K562 (cell line): ENCODE measurements around the gene LAMTOR4. TPM values are rescaled to one million over a fixed set of nuclear protein-coding genes. Genes with fewer than 3 reads are reported as not detected.
A peak's percentile ranks its signal among the peaks of the same experiment; 100 is the strongest.

Experiments used
- ADNP ChIP-seq: fragments of 200-800 bp; sonication (Bioruptor generic); IDR thresholded peaks from 2 replicates; pipeline ENCODE4 v1.6.1; 2016; ENCODE audit warnings: missing genetic modification characterization, missing compliant biosample characterization
- CBX8 ChIP-seq: fragments of 200-600 bp; sonication (generic); IDR thresholded peaks from 2 replicates; pipeline ENCODE4 v1.6.1; 2012; ENCODE audit warnings: borderline replicate concordance, mixed run types, low read depth, mild to moderate bottlenecking, moderate library complexity, mixed read lengths, low read length, control low read depth, inconsistent platforms; ENCODE audit not compliant: poor library complexity, severe bottlenecking; ENCODE audit errors: extremely low read depth
- HOMEZ ChIP-seq: fragments of 250-450 bp; sonication (Bioruptor Pico); IDR thresholded peaks from 2 replicates; pipeline ENCODE4 v1.4.0; 2020; ENCODE audit warnings: mild to moderate bottlenecking, moderate library complexity
- ILK ChIP-seq: fragments of 450-650 bp; IDR thresholded peaks from 2 replicates; pipeline ENCODE4 v1.6.1; 2016; ENCODE audit warnings: missing genetic modification characterization, low read depth, mild to moderate bottlenecking, missing compliant biosample characterization, moderate library complexity, borderline replicate concordance
- KHSRP ChIP-seq: fragments of 450-650 bp; IDR thresholded peaks from 2 replicates; pipeline ENCODE4 v1.6.1; 2017
- MCM7 ChIP-seq, 2 experiments: fragments of 450-650 bp; IDR thresholded peaks; 2 replicates each; pipeline ENCODE4 v1.6.1; 2016 to 2018
- NFIC ChIP-seq: fragments of 450-650 bp; IDR thresholded peaks from 2 replicates; pipeline ENCODE4 v1.6.1; 2017; ENCODE audit warnings: mild to moderate bottlenecking, inconsistent platforms
- NR1H2 ChIP-seq: sonication (generic); formaldehyde crosslinking; IDR thresholded peaks from 2 replicates; pipeline ENCODE4 v1.4.0; 2020; ENCODE audit warnings: mild to moderate bottlenecking, missing genetic modification reagents
- PCBP2 ChIP-seq: fragments of 200-400 bp; formaldehyde crosslinking; IDR thresholded peaks from 2 replicates; pipeline ENCODE4 v1.6.1; 2018; ENCODE audit warnings: low read length, low read depth, mild to moderate bottlenecking, moderate library complexity; ENCODE audit not compliant: poor library complexity, severe bottlenecking
- RCOR1 ChIP-seq, 2 experiments: IDR thresholded peaks; 2 replicates each; pipeline ENCODE4 v1.6.1; 2012; ENCODE audit warnings: low read depth in 2 of 2, low read length in 2 of 2, borderline replicate concordance in 1 of 2, improper control_type of control experiment in 1 of 2
- RNF2 ChIP-seq: sonication (generic); IDR thresholded peaks from 2 replicates; pipeline ENCODE4 v1.6.1; 2016
- RUNX1 ChIP-seq: sonication (generic); IDR thresholded peaks from 2 replicates; pipeline ENCODE4 v1.6.1; 2016; ENCODE audit warnings: antibody characterized with exemption, low read depth
- SIN3B ChIP-seq: fragments of 450-650 bp; IDR thresholded peaks from 2 replicates; pipeline ENCODE4 v1.6.1; 2017; ENCODE audit warnings: low read depth, mild to moderate bottlenecking, moderate library complexity
- TAF9B ChIP-seq: fragments of 450-650 bp; IDR thresholded peaks from 2 replicates; pipeline ENCODE4 v1.6.1; 2018; ENCODE audit warnings: mild to moderate bottlenecking; ENCODE audit not compliant: partially characterized antibody
- ZBED1 ChIP-seq: IDR thresholded peaks from 2 replicates; pipeline ENCODE4 v1.6.1; 2014
- ZFP30 ChIP-seq: fragments of 250-450 bp; sonication (Bioruptor Pico); IDR thresholded peaks from 2 replicates; pipeline ENCODE4 v1.8.0; 2022; ENCODE audit warnings: moderate library complexity, mild to moderate bottlenecking, inconsistent platforms, borderline replicate concordance
- ZNF551 ChIP-seq: fragments of 250-450 bp; sonication (Bioruptor Pico); IDR thresholded peaks from 2 replicates; pipeline ENCODE4 v1.5.0; 2021; ENCODE audit warnings: mild to moderate bottlenecking, moderate library complexity
- ZNF75A ChIP-seq: fragments of 450-650 bp; formaldehyde crosslinking; IDR thresholded peaks from 2 replicates; pipeline ENCODE4 v1.4.0; 2020; ENCODE audit warnings: mild to moderate bottlenecking
- ZNF830 ChIP-seq: fragments of 250-450 bp; sonication (Bioruptor Pico); IDR thresholded peaks from 2 replicates; pipeline ENCODE4 v1.5.0; 2021; ENCODE audit warnings: mild to moderate bottlenecking
- polyA plus RNA-seq, 8 experiments: library from polyadenylated mRNA; depleted of rRNA in 4 of 8; stranded (reverse) in 5 of 8; unstranded in 3 of 8; fragments of >200 nt; fragmentation: Nextera tagmentation in 2 of 8; fragmentation: Illumina TruSeq in 1 of 8; extraction: Ambion mirVana in 2 of 8; extraction: Trizol in 1 of 8; gene quantifications; 2 replicates each; pipeline versions ENCODE4 v1.2.1 to v1.2.3, GENCODE V29; 2011 to 2014; ENCODE audit warnings: inconsistent platforms in 1 of 8, missing spikeins in 1 of 8
- total RNA-seq, 7 experiments: library from RNA; depleted of rRNA in 6 of 7; stranded (reverse); fragments of >200 nt in 6 of 7; fragmentation: Illumina TruSeq in 2 of 7; extraction: Trizol in 2 of 7; gene quantifications; 2 replicates each; pipeline versions ENCODE4 v1.2.1 to v1.2.3, GENCODE V29; 2011 to 2021; ENCODE audit warnings: low replicate concordance in 1 of 7
- TF ChIP-seq, protein P1 (sequence below), 2 experiments: fragments of 450-650 bp in 1 of 2; IDR thresholded peaks; 2 replicates each; pipeline ENCODE4 v1.6.1; 2011 to 2017; ENCODE audit warnings: low read depth in 2 of 2, antibody characterized with exemption in 1 of 2, borderline replicate concordance in 1 of 2, low read length in 1 of 2, mild to moderate bottlenecking in 1 of 2, mixed read lengths in 1 of 2; ENCODE audit not compliant: control insufficient read depth in 1 of 2
- TF ChIP-seq, protein P2 (sequence below): fragments of 200-800 bp; sonication (Bioruptor generic); IDR thresholded peaks from 2 replicates; pipeline ENCODE4 v1.6.1; 2017; ENCODE audit warnings: missing genetic modification characterization, missing compliant biosample characterization
- TF ChIP-seq, protein P3 (sequence below): conservative IDR thresholded peaks from 2 replicates; pipeline ENCODE4 v1.6.1; 2011; ENCODE audit warnings: low read depth, mild to moderate bottlenecking, low read length; ENCODE audit not compliant: control insufficient read depth

The LAMTOR4 gene
- total and polyA plus RNA-seq, 9 of the 15 experiments (the other 6 are each of a cell fraction or from before 2014, with no cell fraction given): 79.6 to 314 (median 195) TPM

- no peak for TF ChIP-seq NR1H2
- TF ChIP-seq ZNF75A: no peak
- TF ChIP-seq PCBP2: no peak
- no peak for TF ChIP-seq TAF9B
- TF ChIP-seq, protein P1, sequence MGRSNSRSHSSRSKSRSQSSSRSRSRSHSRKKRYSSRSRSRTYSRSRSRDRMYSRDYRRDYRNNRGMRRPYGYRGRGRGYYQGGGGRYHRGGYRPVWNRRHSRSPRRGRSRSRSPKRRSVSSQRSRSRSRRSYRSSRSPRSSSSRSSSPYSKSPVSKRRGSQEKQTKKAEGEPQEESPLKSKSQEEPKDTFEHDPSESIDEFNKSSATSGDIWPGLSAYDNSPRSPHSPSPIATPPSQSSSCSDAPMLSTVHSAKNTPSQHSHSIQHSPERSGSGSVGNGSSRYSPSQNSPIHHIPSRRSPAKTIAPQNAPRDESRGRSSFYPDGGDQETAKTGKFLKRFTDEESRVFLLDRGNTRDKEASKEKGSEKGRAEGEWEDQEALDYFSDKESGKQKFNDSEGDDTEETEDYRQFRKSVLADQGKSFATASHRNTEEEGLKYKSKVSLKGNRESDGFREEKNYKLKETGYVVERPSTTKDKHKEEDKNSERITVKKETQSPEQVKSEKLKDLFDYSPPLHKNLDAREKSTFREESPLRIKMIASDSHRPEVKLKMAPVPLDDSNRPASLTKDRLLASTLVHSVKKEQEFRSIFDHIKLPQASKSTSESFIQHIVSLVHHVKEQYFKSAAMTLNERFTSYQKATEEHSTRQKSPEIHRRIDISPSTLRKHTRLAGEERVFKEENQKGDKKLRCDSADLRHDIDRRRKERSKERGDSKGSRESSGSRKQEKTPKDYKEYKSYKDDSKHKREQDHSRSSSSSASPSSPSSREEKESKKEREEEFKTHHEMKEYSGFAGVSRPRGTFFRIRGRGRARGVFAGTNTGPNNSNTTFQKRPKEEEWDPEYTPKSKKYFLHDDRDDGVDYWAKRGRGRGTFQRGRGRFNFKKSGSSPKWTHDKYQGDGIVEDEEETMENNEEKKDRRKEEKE (IDR thresholded peaks at IDR 0.05; ENCODE audit: borderline replicate concordance in 1 of 2, control insufficient read depth in 1 of 2, low read depth in 2 of 2, low read length in 1 of 2): no peak
- peak; percentile 82 to 97 for TF ChIP-seq RCOR1 (IDR thresholded peaks at IDR 0.05; ENCODE audit: borderline replicate concordance in 1 of 2, low read depth in 2 of 2, low read length in 2 of 2)
- TF ChIP-seq KHSRP: no peak
- peak in 1 of 2 experiments; percentile 80; a peak in 1 of 4 replicates for TF ChIP-seq MCM7 (IDR thresholded peaks at IDR 0.05)
- TF ChIP-seq ADNP (tag): no peak
- no peak for TF ChIP-seq RUNX1
- TF ChIP-seq, protein P2, sequence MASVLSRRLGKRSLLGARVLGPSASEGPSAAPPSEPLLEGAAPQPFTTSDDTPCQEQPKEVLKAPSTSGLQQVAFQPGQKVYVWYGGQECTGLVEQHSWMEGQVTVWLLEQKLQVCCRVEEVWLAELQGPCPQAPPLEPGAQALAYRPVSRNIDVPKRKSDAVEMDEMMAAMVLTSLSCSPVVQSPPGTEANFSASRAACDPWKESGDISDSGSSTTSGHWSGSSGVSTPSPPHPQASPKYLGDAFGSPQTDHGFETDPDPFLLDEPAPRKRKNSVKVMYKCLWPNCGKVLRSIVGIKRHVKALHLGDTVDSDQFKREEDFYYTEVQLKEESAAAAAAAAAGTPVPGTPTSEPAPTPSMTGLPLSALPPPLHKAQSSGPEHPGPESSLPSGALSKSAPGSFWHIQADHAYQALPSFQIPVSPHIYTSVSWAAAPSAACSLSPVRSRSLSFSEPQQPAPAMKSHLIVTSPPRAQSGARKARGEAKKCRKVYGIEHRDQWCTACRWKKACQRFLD (CRISPR knock-in tag): 0 out of 2 replicates have a peak, but pooled peaks have one; percentile 40
- no peak for TF ChIP-seq ZNF551 (CRISPR knock-in tag)
- TF ChIP-seq ZBED1: no peak
- TF ChIP-seq, protein P3, sequence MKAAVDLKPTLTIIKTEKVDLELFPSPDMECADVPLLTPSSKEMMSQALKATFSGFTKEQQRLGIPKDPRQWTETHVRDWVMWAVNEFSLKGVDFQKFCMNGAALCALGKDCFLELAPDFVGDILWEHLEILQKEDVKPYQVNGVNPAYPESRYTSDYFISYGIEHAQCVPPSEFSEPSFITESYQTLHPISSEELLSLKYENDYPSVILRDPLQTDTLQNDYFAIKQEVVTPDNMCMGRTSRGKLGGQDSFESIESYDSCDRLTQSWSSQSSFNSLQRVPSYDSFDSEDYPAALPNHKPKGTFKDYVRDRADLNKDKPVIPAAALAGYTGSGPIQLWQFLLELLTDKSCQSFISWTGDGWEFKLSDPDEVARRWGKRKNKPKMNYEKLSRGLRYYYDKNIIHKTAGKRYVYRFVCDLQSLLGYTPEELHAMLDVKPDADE: no peak
- TF ChIP-seq HOMEZ (CRISPR knock-in tag): no peak
- no peak for TF ChIP-seq ZNF830 (CRISPR knock-in tag)
- no peak for TF ChIP-seq CBX8
- no peak for TF ChIP-seq ZFP30 (CRISPR knock-in tag)
- no peak for TF ChIP-seq SIN3B
- no peak for TF ChIP-seq ILK (tag)
- TF ChIP-seq RNF2: peak; percentile 50; the same call in 1 of the 2 replicates
- peak; percentile 63 for TF ChIP-seq NFIC
Measured at GRCh38 chr7:100167912-100168323, 19.2 kb downstream of the LAMTOR4 start (continued).
